DMS 273 treated with DMSO at 0.1 percent for 48 hours (cell line): ENCODE data around the gene PPARD.

Experiments used
- DNase-seq: peaks from one replicate; lab custom pipeline; 2025; lab: John Stamatoyannopoulos, UW

The PPARD gene

GRCh38 chr6:35354361-35355135 lies 12.2 kb downstream of the PPARD start:
- DNase-seq = no peak

GRCh38 chr6:35356391-35356790 lies 14.0 kb downstream of the PPARD start:
- no peak for DNase-seq

- DNase-seq = no peak
Observed at GRCh38 chr6:35357677-35358076, 15.3 kb downstream of the PPARD start.

DNA sequence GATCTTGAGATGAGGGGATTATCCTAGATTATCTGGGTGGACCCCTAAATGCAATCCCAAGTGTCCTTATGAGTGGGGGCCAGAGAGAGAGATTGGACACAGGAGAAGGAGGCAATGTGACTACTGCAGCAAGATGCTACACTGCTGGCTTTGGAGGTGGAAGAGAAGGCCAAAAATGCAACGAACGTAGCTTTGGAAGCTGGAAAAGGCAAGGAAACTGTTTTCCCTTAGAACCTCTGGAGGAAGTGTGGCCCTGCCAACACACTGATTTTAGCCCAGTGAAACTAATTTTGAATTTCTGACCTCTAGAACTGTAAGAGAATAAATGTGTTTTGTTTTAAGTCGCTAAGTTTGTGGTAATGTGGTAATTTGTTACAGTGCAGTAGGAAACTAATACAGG lies 15.7 kb downstream of the PPARD start:
- no peak for DNase-seq

- DNase-seq = no peak
Observed at GRCh38 chr6:35359346-35359743, 17.0 kb downstream of the PPARD start.

DNA sequence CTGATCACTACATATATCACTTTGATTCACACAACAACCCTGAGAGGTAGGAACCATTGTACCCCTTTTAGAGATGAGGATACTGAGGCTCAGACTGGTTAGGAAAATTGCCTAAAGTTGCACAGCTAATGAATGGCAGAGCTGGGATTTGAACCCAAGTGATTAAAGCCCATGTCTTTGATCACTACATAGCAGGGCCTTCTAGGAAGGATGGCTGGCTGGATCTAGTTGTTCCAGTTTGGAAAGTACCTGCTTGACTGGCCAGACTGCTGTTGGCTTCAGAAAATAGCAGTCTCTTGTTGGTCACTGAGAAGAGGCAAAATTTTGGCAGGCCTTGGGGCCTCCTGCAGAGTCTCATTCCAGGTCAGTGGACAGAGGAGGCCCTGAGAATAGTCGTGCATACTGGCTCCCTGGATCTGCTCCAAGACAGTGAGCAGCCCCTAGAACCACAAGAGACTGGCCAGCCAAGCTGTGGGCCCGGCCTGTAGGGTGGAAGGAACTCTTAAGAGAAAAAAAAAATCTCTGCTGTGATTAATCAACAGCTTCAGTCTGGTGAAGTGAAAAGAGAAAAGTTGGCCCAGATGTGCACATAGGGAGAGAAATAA lies 17.5 kb downstream of the PPARD start:
- no peak for DNase-seq

DNA sequence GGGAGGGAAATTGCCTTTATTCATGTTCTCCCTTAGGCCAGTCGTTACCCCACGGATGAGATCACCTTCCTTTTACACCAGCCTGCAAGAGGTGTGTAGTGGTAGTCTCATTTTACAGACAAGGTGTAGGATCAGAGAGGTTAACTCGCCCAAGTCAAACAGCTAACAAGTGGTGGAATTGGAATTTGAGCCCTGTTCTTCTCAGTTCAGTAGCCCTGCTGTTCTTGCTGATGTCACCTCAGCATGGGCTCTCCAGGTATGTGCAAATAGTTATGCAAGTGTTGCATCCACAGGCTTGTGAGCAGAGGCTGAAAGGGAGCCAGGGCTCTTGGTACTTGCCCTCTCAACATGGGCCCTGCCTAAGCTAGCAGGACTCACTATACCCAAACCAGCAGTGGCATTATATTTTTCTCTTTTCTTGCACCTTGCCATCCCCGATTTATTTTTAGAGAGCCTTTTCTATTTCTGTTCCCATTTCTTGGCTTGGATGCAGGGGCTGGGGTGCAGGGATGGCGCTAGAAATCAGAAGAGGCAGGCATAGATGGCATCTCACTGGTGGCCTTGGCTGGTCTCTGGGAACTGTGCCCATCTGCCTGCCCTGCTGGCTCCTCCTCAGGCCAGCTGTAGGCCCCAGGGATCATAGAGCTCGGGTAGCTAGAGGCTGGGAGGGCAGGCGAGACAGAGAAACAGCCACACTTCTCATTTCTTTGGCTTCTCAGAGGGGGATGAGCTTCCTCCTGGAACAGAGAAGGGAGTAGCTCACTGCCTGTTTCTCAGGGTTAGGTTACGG lies 18.2 kb downstream of the PPARD start:
- peak; percentile 36 for DNase-seq

- DNase-seq = peak; percentile 18
Observed at GRCh38 chr6:35362200-35362599, 19.8 kb downstream of the PPARD start.

- no peak for DNase-seq
Observed at GRCh38 chr6:35363293-35363750, 21.0 kb downstream of the PPARD start.

GRCh38 chr6:35365594-35366203 lies 23.3 kb downstream of the PPARD start:
- DNase-seq = no peak

GRCh38 chr6:35366204-35366596 lies 23.8 kb downstream of the PPARD start:
- DNase-seq = no peak

- DNase-seq = no peak
Observed at GRCh38 chr6:35367646-35368037, 25.3 kb downstream of the PPARD start.

GRCh38 chr6:35368038-35368887 lies 25.9 kb downstream of the PPARD start:
- DNase-seq = no peak

GRCh38 chr6:35370124-35370741 lies 27.9 kb downstream of the PPARD start:
- DNase-seq = no peak

DNA sequence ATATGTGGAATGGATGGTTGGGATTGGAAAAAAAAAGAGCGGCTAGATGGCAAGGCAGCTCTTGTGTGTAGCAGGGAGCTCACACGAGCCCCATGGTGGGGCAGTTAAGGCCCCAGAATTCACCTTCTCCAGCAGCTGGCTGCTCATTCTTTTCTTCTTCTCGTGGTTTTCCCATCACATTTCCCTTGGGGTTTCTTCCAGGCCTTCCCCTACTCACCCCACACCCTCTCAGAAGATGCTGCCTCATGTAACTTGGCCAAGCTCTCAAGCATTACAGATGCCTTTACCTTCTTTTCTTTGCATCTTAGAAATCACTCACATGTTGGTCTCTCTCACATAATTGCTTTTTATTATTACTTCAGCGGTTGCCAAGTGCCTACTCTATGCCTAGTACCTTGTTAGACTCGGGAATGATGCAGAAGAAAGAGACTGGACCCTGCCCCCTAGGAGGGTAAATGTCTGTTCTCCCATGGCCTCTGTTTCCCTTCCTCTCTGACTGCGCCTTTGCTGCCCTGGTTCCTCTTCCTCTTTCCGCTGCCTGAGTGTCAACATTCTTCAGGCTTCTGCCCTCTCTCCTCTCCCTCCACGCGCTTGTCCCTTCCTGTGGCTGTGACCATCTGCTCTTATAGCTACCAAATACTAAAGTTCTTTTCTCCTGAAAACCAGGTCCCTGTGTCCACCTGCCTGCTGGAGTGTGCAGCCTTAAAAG lies 28.6 kb downstream of the PPARD start:
- no peak for DNase-seq

- DNase-seq = no peak
Observed at GRCh38 chr6:35371494-35372262, 29.3 kb downstream of the PPARD start.

- DNase-seq = no peak
Observed at GRCh38 chr6:35372633-35373032, 30.3 kb downstream of the PPARD start.

DNA sequence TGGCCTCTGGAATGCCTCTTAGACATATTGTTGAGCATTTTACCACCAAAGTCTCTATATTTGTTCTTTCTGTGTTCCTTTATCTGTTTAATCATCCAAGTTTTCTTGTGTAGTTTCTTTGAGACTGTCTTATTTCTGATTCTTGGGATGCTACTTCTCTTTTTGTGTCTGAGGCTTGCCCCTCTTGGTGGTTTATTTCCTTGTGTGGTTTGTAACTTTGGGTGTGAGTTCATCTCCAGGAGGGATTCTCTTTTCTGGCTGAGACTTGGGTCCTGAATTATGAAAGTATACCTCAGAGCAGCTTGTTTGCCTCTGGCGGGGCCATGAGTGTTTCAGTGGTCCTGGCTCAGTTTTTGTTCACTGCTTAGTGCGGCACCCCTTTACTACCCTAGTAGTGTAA lies 33.9 kb downstream of the PPARD start:
- no peak for DNase-seq

DNA sequence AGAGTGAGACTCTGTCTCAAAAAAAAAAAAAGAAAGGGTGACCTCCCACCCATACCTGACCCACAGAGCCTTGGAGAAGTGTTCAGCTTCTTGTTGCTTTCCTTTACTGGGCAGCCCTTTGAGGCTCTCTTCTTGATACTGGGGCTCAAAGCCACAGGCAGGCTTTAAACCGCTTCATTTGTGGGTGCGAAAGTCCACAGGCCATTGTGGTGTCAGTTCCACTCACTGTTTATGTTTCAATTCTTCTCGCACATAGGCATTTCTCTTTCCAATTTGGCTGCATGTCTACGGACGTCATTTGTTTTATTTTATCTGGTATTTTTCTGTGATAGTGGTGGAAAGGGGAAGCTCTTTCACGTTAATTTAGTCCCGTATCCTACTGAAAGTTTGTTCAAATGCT lies 34.6 kb downstream of the PPARD start:
- no peak for DNase-seq

DNA sequence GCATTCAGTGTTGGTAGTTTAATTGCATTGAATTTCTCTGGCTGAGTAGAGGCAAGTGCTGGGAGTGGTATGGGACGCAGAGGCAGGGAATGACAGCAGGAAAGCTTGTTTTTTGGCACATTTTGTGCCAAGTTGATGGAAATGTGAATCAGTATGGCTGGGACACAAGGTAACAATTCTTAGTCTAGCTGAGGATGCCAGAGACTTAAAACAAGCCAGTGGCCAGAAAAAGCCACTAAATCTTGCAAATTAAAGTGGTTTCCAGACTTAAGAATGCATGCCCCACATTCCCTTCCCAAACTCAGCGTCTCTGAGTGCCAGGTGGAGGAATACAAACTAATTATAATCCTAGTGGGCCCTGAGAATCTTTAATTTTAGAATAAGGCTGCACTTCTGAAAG lies 35.9 kb downstream of the PPARD start:
- no peak for DNase-seq
